Naive thymus-derived CD8-positive, alpha-beta T cell (primary cell): ENCODE data around the gene KRTAP4-7. TPM values are rescaled to one million over a fixed set of nuclear protein-coding genes. Genes with fewer than 3 reads are reported as not detected.
"Not testable (repeated sequence)": the region's sequence is repeated elsewhere in the genome, so short reads cannot be mapped to it uniquely, and the experiment has no call there.

ENCODE experiments used
- ATAC-seq, 2 donors: fragments of 150-1000 bp; cut with Tn5 transposase in 1 of 2; sonication (Bioruptor Pico), chemical (Tn5 transposase) in 1 of 2; 1 replicate in 1 of 2; 2 replicates in 1 of 2; pipeline ENCODE4 v1.10.0; 2021; ENCODE audit warnings: mild to moderate bottlenecking in 2 of 2, moderate library complexity in 2 of 2
- POLR2A ChIA-PET: fragments of 350-600 bp; sonication (Branson Sonifier 250); formaldehyde crosslinking; loops from one replicate; lab custom pipeline; 2021; ENCODE audit warnings: antibody characterized with exemption; lab: Charles Lee
- DNase-seq, 10 donors: peaks; one replicate each; pipeline versions ENCODE4 v3.0.0 to v3.0.0-alpha.2; 2020 to 2022
- H3K27ac Mint-ChIP-seq, 10 donors: one replicate each; pipeline ENCODE4 v1.8.0; 2020 to 2022; ENCODE audit warnings: mild to moderate bottlenecking in 10 of 10, mixed read lengths in 10 of 10, moderate library complexity in 4 of 10, inconsistent platforms in 1 of 10
- H3K27me3 Mint-ChIP-seq, 5 donors: one replicate each; pipeline ENCODE4 v1.8.0; 2021 to 2022; ENCODE audit warnings: mixed read lengths in 5 of 5
- H3K36me3 Mint-ChIP-seq, 3 donors: one replicate each; pipeline ENCODE4 v1.8.0; 2020 to 2022; ENCODE audit warnings: mixed read lengths in 3 of 3, mild to moderate bottlenecking in 2 of 3, inconsistent platforms in 1 of 3
- H3K4me1 Mint-ChIP-seq, 4 donors: one replicate each; pipeline ENCODE4 v1.8.0; 2021 to 2022; ENCODE audit warnings: mixed read lengths in 4 of 4
- H3K4me3 Mint-ChIP-seq, 10 donors: one replicate each; pipeline ENCODE4 v1.8.0; 2020 to 2022; ENCODE audit warnings: mild to moderate bottlenecking in 10 of 10, mixed read lengths in 10 of 10, moderate library complexity in 6 of 10, inconsistent platforms in 1 of 10
- H3K9me3 Mint-ChIP-seq, 9 donors: one replicate each; pipeline ENCODE4 v1.8.0; 2020 to 2022; ENCODE audit warnings: mixed read lengths in 9 of 9, mild to moderate bottlenecking in 3 of 9, inconsistent platforms in 1 of 9, moderate library complexity in 1 of 9
- polyA plus RNA-seq, 3 donors: library from polyadenylated mRNA; unstranded; fragments of 300-500 nt; fragmentation: Illumina TruSeq; gene quantifications; one replicate each; pipeline ENCODE4 v1.2.3, GENCODE V29; 2021
- total RNA-seq, 8 experiments: library from RNA in 2 of 8; stranded (reverse) in 2 of 8; gene quantifications; one replicate each; pipeline ENCODE4 v1.2.3 and lab custom pipeline; 2021 to 2026

Gene KRTAP4-7
- total and polyA plus RNA-seq, 5 experiments from 2014 or later, result not detected

GRCh38 chr17:41104386-41105038 is 20.6 kb downstream of the KRTAP4-7 start:
- ATAC-seq, H3K27ac Mint-ChIP-seq, H3K4me3 Mint-ChIP-seq, H3K27me3 Mint-ChIP-seq, H3K36me3 Mint-ChIP-seq, H3K9me3 Mint-ChIP-seq, POLR2A ChIA-PET, DNase-seq: not testable (repeated sequence)
- peaks cover 14 to 40% (median 30%) of the 10 kb centered on the region in 4 donors for H3K4me1 Mint-ChIP-seq

GRCh38 chr17:41105347-41105746 is 21.4 kb downstream of the KRTAP4-7 start, which contains the start of gene KRTAP4-9:
TSS of gene KRTAP4-9 (plus strand) at chr17:41105389. CDS start at chr17:41105389, 0 bp downstream.
- H3K4me3 Mint-ChIP-seq, DNase-seq, H3K27me3 Mint-ChIP-seq, POLR2A ChIA-PET, H3K36me3 Mint-ChIP-seq, H3K9me3 Mint-ChIP-seq, ATAC-seq: not testable (repeated sequence)
- H3K27ac Mint-ChIP-seq, result peak within 1 kb of the TSS in 5 of 10 donors; percentile 25 to 72 (median 54)
- peaks cover 8 to 40% (median 24%) of the 10 kb centered on the region in 4 donors for H3K4me1 Mint-ChIP-seq

- Mint-ChIP-seq H3K4me3 (peak overlapping the region in 4 of 10 donors; percentile 0 to 70 (median 34)), H3K36me3 (no peaks in the 10 kb centered on the region), H3K27ac (peak overlapping the region in 4 of 10 donors; percentile 35 to 68 (median 54)), H3K27me3 (peaks cover 0 to 4% (median 0%) of the 10 kb centered on the region in 5 donors), H3K9me3 (peaks cover 0 to 11% (median 0%) of the 10 kb centered on the region in 9 donors), H3K4me1 (peaks cover 8 to 37% (median 23%) of the 10 kb centered on the region in 4 donors)
- DNase-seq, result no peak
- POLR2A ChIA-PET, result no interaction called here
- ATAC-seq, result no peak
Measured at GRCh38 chr17:41107941-41108450, 24.0 kb downstream of the KRTAP4-7 start.

- H3K4me3 Mint-ChIP-seq, result peak overlapping the region in 6 of 10 donors; percentile 0 to 70 (median 18)
- POLR2A ChIA-PET, H3K36me3 Mint-ChIP-seq, H3K27me3 Mint-ChIP-seq, DNase-seq, ATAC-seq: not testable (repeated sequence)
- H3K27ac Mint-ChIP-seq, result peak overlapping the region in 5 of 10 donors; percentile 15 to 68 (median 42)
- peaks cover 8 to 37% (median 23%) of the 10 kb centered on the region in 4 donors for H3K4me1 Mint-ChIP-seq
- H3K9me3 Mint-ChIP-seq, result peaks cover 0 to 11% (median 0%) of the 10 kb centered on the region in 9 donors
Measured at GRCh38 chr17:41108728-41109386, 24.9 kb downstream of the KRTAP4-7 start.

GRCh38 chr17:41111151-41111885 is 27.4 kb downstream of the KRTAP4-7 start:
- Mint-ChIP-seq H3K4me3 (no peak overlapping the region), H3K4me1 (peaks cover 13 to 55% (median 35%) of the 10 kb centered on the region in 4 donors), H3K36me3 (peaks cover 0 to 3% (median 0%) of the 10 kb centered on the region in 3 donors), H3K9me3 (peaks cover 0 to 11% (median 0%) of the 10 kb centered on the region in 9 donors), H3K27ac (no peak overlapping the region), H3K27me3 (no peaks in the 10 kb centered on the region)
- ATAC-seq (no peak), DNase-seq (no peak)
- POLR2A ChIA-PET, result no interaction called here

GRCh38 chr17:41116297-41116696 is 32.3 kb downstream of the KRTAP4-7 start:
- POLR2A ChIA-PET, result interaction anchor here (1.5 kb wide), 2 partner anchors 9 to 206 kb away, joined by 3 to 5 read pairs; no protein-coding TSS in a partner anchor
- Mint-ChIP-seq H3K36me3 (peaks cover 0 to 3% (median 0%) of the 10 kb centered on the region in 3 donors), H3K4me1 (peaks cover 24 to 55% (median 46%) of the 10 kb centered on the region in 4 donors), H3K27me3 (peaks cover 0 to 3% (median 0%) of the 10 kb centered on the region in 5 donors), H3K27ac (peak overlapping the region in 2 of 10 donors; percentile 24 to 47), H3K9me3 (peaks cover 0 to 7% (median 3%) of the 10 kb centered on the region in 9 donors), H3K4me3 (no peak overlapping the region)
- ATAC-seq, result peak in 1 of 2 donors; percentile 22
- peak in 1 of 10 donors; percentile 9 for DNase-seq

GRCh38 chr17:41117846-41118386 is 34.0 kb downstream of the KRTAP4-7 start, which contains the start of gene KRTAP4-11:
TSS of gene KRTAP4-11 (minus strand) at chr17:41118373. CDS start at chr17:41118315, 58 bp downstream.
- ATAC-seq, H3K27me3 Mint-ChIP-seq, POLR2A ChIA-PET, H3K9me3 Mint-ChIP-seq, H3K36me3 Mint-ChIP-seq, DNase-seq: not testable (repeated sequence)
- Mint-ChIP-seq H3K27ac (peak within 1 kb of the TSS in 5 of 10 donors; percentile 18 to 78 (median 22)), H3K4me1 (peaks cover 24 to 62% (median 53%) of the 10 kb centered on the region in 4 donors), H3K4me3 (peak within 1 kb of the TSS in 3 of 10 donors; percentile 9 to 49 (median 19))

GRCh38 chr17:41118721-41119120 is 34.8 kb downstream of the KRTAP4-7 start:
- POLR2A ChIA-PET, result no interaction called here
- no peak for DNase-seq
- peaks cover 0 to 7% (median 2%) of the 10 kb centered on the region in 9 donors for H3K9me3 Mint-ChIP-seq
- peaks cover 0 to 3% (median 0%) of the 10 kb centered on the region in 5 donors for H3K27me3 Mint-ChIP-seq
- peak overlapping the region in 3 of 10 donors; percentile 22 to 78 (median 35) for H3K27ac Mint-ChIP-seq
- no peak for ATAC-seq
- peaks cover 30 to 70% (median 59%) of the 10 kb centered on the region in 4 donors for H3K4me1 Mint-ChIP-seq
- no peak overlapping the region for H3K4me3 Mint-ChIP-seq
- no peaks in the 10 kb centered on the region for H3K36me3 Mint-ChIP-seq

GRCh38 chr17:41119696-41120690 is 36.0 kb downstream of the KRTAP4-7 start:
- not testable (repeated sequence) for H3K36me3 Mint-ChIP-seq, H3K9me3 Mint-ChIP-seq, H3K27me3 Mint-ChIP-seq
- POLR2A ChIA-PET, result interaction anchor here (0.8 to 1.8 kb wide), 2 partner anchors 14 to 202 kb away, joined by 3 to 5 read pairs; no protein-coding TSS in a partner anchor
- H3K4me3 Mint-ChIP-seq, result peak overlapping the region in 9 of 10 donors; percentile 9 to 83 (median 73)
- ATAC-seq (peak; percentile 84 to 86), DNase-seq (peak in 3 of 10 donors; percentile 11 to 47 (median 45))
- peak overlapping the region in 9 of 10 donors; percentile 78 to 95 (median 88) for H3K27ac Mint-ChIP-seq
- H3K4me1 Mint-ChIP-seq, result peaks cover 30 to 75% (median 65%) of the 10 kb centered on the region in 4 donors

GRCh38 chr17:41121742-41122141 is 37.8 kb downstream of the KRTAP4-7 start:
- H3K4me1 Mint-ChIP-seq, result peaks cover 29 to 76% (median 70%) of the 10 kb centered on the region in 4 donors
- peaks cover 0 to 3% (median 0%) of the 10 kb centered on the region in 5 donors for H3K27me3 Mint-ChIP-seq
- DNase-seq, result no peak
- ATAC-seq, result no peak
- H3K27ac Mint-ChIP-seq, result peak overlapping the region in 1 of 10 donors; percentile 3
- peaks cover 0 to 11% (median 3%) of the 10 kb centered on the region in 9 donors for H3K9me3 Mint-ChIP-seq
- H3K4me3 Mint-ChIP-seq, result no peak overlapping the region
- H3K36me3 Mint-ChIP-seq, result no peaks in the 10 kb centered on the region
- POLR2A ChIA-PET, result interaction anchor here (1.5 kb wide), 1 partner anchor 187 kb away, joined by 7 read pairs; the partner anchor contains the start of gene KRTAP16-1
